AG09309 (cell line): ENCODE results near the gene MOGAT1.

Experiments
- DNase-seq: peaks from one replicate; pipeline ENCODE4 v3.0.0-alpha.2; 2010; ENCODE audit warnings: low read depth
- H3K4me3 ChIP-seq: 2 replicates; pipeline ENCODE4 v1.5.1; 2011; ENCODE audit warnings: mild to moderate bottlenecking, low read depth, low read length, moderate library complexity; ENCODE audit not compliant: control insufficient read depth
- CTCF ChIP-seq: IDR thresholded peaks from 2 replicates; pipeline ENCODE4 v1.5.1; 2011; ENCODE audit warnings: mild to moderate bottlenecking, low read depth, low read length, inconsistent platforms; ENCODE audit not compliant: insufficient read depth, control insufficient read depth; ENCODE audit errors: missing control alignments

MOGAT1 gene

GRCh38 chr2:222671259-222672067, at the start of gene MOGAT1:
MOGAT1 (plus strand) TSS chr2:222671658; CDS start chr2:222671786, 128 bp downstream.
- no peak for DNase-seq
- no peak for TF ChIP-seq CTCF
- H3K4me3 ChIP-seq, result peak within 1 kb of the TSS; percentile 38

- no peak for DNase-seq
- no peak overlapping the region for H3K4me3 ChIP-seq
- TF ChIP-seq CTCF, result no peak
These were observed 49.6 kb upstream of the MOGAT1 start for GRCh38 chr2:222621893-222622292.

DNA sequence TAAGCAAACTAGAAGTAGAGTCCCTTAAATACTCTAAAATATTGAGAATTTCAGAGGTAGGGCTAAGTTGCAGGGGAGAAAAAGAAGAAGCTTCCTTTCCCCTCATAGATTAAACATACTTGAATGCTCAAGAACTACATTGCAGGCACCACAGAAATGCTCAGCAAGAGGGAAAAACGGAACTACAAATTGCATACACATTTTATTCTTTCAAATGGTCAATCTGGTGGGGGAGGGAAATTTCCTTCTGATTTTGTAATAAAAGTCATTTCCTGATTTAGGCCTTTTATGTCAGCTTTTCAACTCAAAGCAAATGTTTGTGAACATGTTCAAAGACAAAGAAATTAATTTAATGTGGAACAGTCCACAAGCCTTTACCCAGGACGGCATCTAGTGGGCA, 48.5 kb upstream of the MOGAT1 start:
- no peak for TF ChIP-seq CTCF
- H3K4me3 ChIP-seq, result no peak overlapping the region
- no peak for DNase-seq

DNA sequence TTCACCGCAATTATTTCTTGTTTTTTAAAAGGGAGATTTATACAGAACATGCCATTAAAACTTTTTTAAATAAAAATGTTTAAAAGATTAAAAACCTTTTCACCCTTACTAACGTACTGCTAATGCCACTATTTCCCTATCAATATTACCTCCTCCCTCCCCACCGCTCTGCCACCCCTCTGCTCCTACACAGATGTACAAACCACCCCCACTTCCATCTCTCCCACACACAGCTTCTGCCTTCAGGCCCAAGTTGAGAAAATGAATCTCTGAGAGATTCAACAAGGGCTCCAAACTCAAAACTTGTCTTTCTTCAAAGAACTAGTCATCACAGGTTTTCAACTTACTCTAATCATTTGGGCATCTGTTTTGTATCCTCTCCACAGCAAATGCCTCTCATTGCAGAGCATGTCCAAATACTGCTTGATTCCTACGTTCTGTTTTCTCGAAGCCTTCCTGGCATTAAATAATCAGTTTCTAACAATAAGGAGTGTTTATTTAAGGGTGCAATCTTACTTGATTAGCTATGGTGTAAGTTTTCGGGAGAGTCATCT, 47.6 kb upstream of the MOGAT1 start:
- no peak for TF ChIP-seq CTCF
- no peak overlapping the region for H3K4me3 ChIP-seq
- no peak for DNase-seq

DNA sequence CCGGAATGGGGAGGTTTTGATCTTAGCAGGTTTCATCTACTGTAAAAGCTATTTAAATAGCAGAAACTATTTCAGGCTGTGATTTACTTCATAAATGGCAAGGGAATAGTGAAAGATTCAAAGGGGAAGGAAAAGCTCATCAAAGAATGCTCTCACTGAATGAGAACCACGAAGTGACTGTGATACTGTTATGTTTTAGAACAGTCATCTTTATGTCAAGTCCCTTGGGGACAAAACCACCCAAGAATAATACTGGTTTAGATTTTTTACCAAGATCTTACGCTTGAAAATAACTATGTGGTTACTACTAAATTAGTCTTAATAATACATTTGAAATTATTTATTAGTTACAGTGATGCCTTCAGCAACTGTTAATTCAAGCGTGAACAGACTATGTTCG, 43.7 kb upstream of the MOGAT1 start:
- H3K4me3 ChIP-seq, result no peak overlapping the region
- DNase-seq, result no peak
- no peak for TF ChIP-seq CTCF

DNA sequence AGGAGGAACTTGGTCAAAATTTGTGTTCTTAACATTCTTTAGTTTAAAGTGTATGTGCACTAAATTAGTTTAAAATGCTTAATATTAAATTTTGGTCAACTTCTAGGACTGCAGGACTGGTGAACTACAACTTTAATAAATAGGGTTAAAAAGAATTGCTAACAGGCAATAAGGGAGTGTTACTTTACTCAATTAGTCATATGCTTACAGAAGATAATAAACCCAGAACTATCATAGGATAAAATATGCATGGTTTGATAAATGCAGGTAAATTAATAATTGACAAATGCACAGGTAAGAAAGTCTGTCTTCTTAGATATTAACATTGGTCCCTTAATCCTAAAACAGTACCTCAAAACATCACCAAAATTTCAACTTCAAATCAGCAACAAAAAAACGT, 36.2 kb upstream of the MOGAT1 start:
- no peak for DNase-seq
- no peak for TF ChIP-seq CTCF
- H3K4me3 ChIP-seq, result no peak overlapping the region
